GM23338 (cell line): ENCODE results near the gene FAM13A. TPM values are rescaled to one million over a fixed set of nuclear protein-coding genes. Genes with fewer than 3 reads are reported as not detected.

Source experiments
- ATAC-seq: fragments of 200-7000 bp; cut with Tn5 transposase; 3 replicates; pipeline ENCODE4 v1.9.1; 2020
- DNase-seq: peaks from one replicate; pipeline ENCODE4 v3.0.0-alpha.2; 2015; ENCODE audit warnings: low spot score
- H2AFZ ChIP-seq: fragments of 200-600 bp; sonication (generic); 2 replicates; pipeline ENCODE4 v1.8.0; 2016; ENCODE audit warnings: antibody characterized with exemption, mild to moderate bottlenecking, moderate library complexity
- H3F3A ChIP-seq: fragments of 200-600 bp; sonication (generic); replicated peaks from 2 replicates; pipeline ENCODE4 v1.8.0; 2017; ENCODE audit warnings: antibody characterized with exemption, mixed run types, low read depth
- H3K27ac ChIP-seq: fragments of 200-600 bp; sonication (generic); 2 replicates; pipeline ENCODE4 v1.6.1; 2016; ENCODE audit warnings: low read depth
- H3K27me3 ChIP-seq: fragments of 200-600 bp; sonication (generic); 2 replicates; pipeline ENCODE4 v1.8.0; 2016; ENCODE audit warnings: mild to moderate bottlenecking, mixed run types, moderate library complexity; ENCODE audit not compliant: insufficient read depth
- H3K36me3 ChIP-seq: fragments of 200-600 bp; sonication (generic); 2 replicates; pipeline ENCODE4 v1.8.0; 2016; ENCODE audit warnings: mild to moderate bottlenecking; ENCODE audit not compliant: insufficient read depth
- H3K4me1 ChIP-seq: fragments of 200-600 bp; sonication (generic); 2 replicates; pipeline ENCODE4 v1.8.0; 2016; ENCODE audit warnings: mild to moderate bottlenecking, moderate library complexity; ENCODE audit not compliant: insufficient read depth
- H3K4me2 ChIP-seq: fragments of 200-600 bp; sonication (generic); 2 replicates; pipeline ENCODE4 v1.7.1; 2017; ENCODE audit warnings: mixed run types
- H3K4me3 ChIP-seq: fragments of 200-600 bp; sonication (generic); 2 replicates; pipeline ENCODE4 v1.6.1; 2016; ENCODE audit warnings: mixed run types
- H3K79me2 ChIP-seq: fragments of 200-600 bp; sonication (generic); replicated peaks from 2 replicates; pipeline ENCODE4 v1.8.0; 2017; ENCODE audit warnings: mild to moderate bottlenecking; ENCODE audit not compliant: insufficient read depth
- H3K9me2 ChIP-seq: fragments of 200-600 bp; sonication (generic); 2 replicates; pipeline ENCODE4 v1.8.0; 2017; ENCODE audit not compliant: insufficient read depth
- H4K20me1 ChIP-seq: fragments of 200-600 bp; sonication (generic); replicated peaks from 2 replicates; pipeline ENCODE4 v1.8.0; 2017; ENCODE audit warnings: mild to moderate bottlenecking; ENCODE audit not compliant: insufficient read depth
- H3K27ac Mint-ChIP-seq: 2 replicates; pipeline ENCODE4 v1.8.0; 2020; ENCODE audit warnings: inconsistent platforms, mild to moderate bottlenecking, moderate library complexity, mixed read lengths
- H3K27me3 Mint-ChIP-seq: 3 replicates; pipeline ENCODE4 v1.8.0; 2022; ENCODE audit warnings: low read depth, mild to moderate bottlenecking, moderate library complexity, mixed read lengths, inconsistent platforms; ENCODE audit not compliant: insufficient read depth, poor library complexity
- H3K36me3 Mint-ChIP-seq: 3 replicates; pipeline ENCODE4 v1.8.0; 2021; ENCODE audit warnings: low read depth, mild to moderate bottlenecking, inconsistent platforms, moderate library complexity, mixed read lengths
- H3K4me1 Mint-ChIP-seq: 3 replicates; pipeline ENCODE4 v1.8.0; 2020; ENCODE audit warnings: mild to moderate bottlenecking, inconsistent platforms, mixed read lengths
- H3K4me3 Mint-ChIP-seq: 3 replicates; pipeline ENCODE4 v1.8.0; 2021; ENCODE audit warnings: moderate library complexity, mild to moderate bottlenecking, inconsistent platforms, mixed read lengths
- H3K9me3 Mint-ChIP-seq: 3 replicates; pipeline ENCODE4 v1.8.0; 2020; ENCODE audit warnings: moderate library complexity, mild to moderate bottlenecking, inconsistent platforms, mixed read lengths
- EZH2 ChIP-seq: fragments of 200-600 bp; sonication (generic); IDR thresholded peaks from one replicate; pipeline ENCODE4 v1.8.0; 2017; ENCODE audit warnings: antibody characterized with exemption, mild to moderate bottlenecking, low read depth; ENCODE audit not compliant: unreplicated experiment
- EZH2phosphoT487 ChIP-seq: fragments of 200-600 bp; sonication (generic); IDR thresholded peaks from one replicate; pipeline ENCODE4 v1.8.1; 2018; ENCODE audit warnings: antibody characterized with exemption; ENCODE audit not compliant: unreplicated experiment
- POLR2AphosphoS5 ChIP-seq: IDR thresholded peaks from 2 replicates; pipeline ENCODE4 v1.6.1; 2016; ENCODE audit warnings: antibody characterized with exemption, low read depth
- REST ChIP-seq: IDR thresholded peaks from one replicate; pipeline ENCODE4 v1.6.1; 2018; ENCODE audit warnings: antibody characterized with exemption; ENCODE audit not compliant: unreplicated experiment
- STAT1 ChIP-seq: IDR thresholded peaks from one replicate; pipeline ENCODE4 v1.6.1; 2016; ENCODE audit warnings: antibody characterized with exemption; ENCODE audit not compliant: unreplicated experiment
- ZNF114 ChIP-seq: fragments of 250-450 bp; sonication (Bioruptor Pico); IDR thresholded peaks from 2 replicates; pipeline ENCODE4 v1.5.0; 2020; ENCODE audit warnings: mild to moderate bottlenecking, moderate library complexity
- ZNF331 ChIP-seq: fragments of 250-450 bp; sonication (Bioruptor Pico); IDR thresholded peaks from 2 replicates; pipeline ENCODE4 v1.5.0; 2020; ENCODE audit warnings: low read depth, mild to moderate bottlenecking, moderate library complexity
- ZNF462 ChIP-seq: fragments of 250-450 bp; sonication (Bioruptor Pico); IDR thresholded peaks from 2 replicates; pipeline ENCODE4 v1.5.0; 2020; ENCODE audit warnings: mild to moderate bottlenecking, moderate library complexity
- polyA plus RNA-seq: library from polyadenylated mRNA; unstranded; fragments of >200 nt; fragmentation: Nextera tagmentation; extraction: Ambion mirVana; gene quantifications from 2 replicates; pipeline ENCODE4 v1.2.1, GENCODE V29; 2016
- total RNA-seq: library from RNA; depleted of rRNA; stranded (reverse); fragments of >200 nt; shearing (Covaris generic); gene quantifications from 2 replicates; pipeline ENCODE4 v1.2.3, GENCODE V29; 2014

Gene FAM13A
- total and polyA plus RNA-seq, 2 experiments from 2014 or later = 13.9 to 28.4 TPM

- TF ChIP-seq REST (no peak), EZH2 (no peak), ZNF462 (CRISPR knock-in tag) (no peak), STAT1 (no peak), EZH2phosphoT487 (no peak)
These were observed 57.5 kb downstream of the FAM13A start (continued) for GRCh38 chr4:88999392-88999930.

GRCh38 chr4:88998891-88999290 is 58.1 kb downstream of the FAM13A start:
- Histone ChIP-seq H3F3A (no peaks in the 10 kb centered on the region), H3K36me3 (no peaks in the 10 kb centered on the region), H2AFZ (no peak overlapping the region), H3K4me1 (no peaks in the 10 kb centered on the region), H4K20me1 (no peaks in the 10 kb centered on the region), H3K27me3 (no peaks in the 10 kb centered on the region), H3K4me3 (no peak overlapping the region), H3K4me2 (no peak overlapping the region), H3K9me2 (no peaks in the 10 kb centered on the region), H3K79me2 (no peaks in the 10 kb centered on the region), H3K27ac (no peak overlapping the region)
- Mint-ChIP-seq H3K27me3 (peaks cover 1% of the 10 kb centered on the region), H3K4me1 (peaks cover 9% of the 10 kb centered on the region; the same call in 2 of the 3 replicates), H3K9me3 (no peaks in the 10 kb centered on the region), H3K4me3 (no peak overlapping the region), H3K27ac (no peak overlapping the region), H3K36me3 (no peaks in the 10 kb centered on the region)
- DNase-seq (no peak), ATAC-seq (no peak)
- no peak for TF ChIP-seq REST
- no peak for TF ChIP-seq EZH2phosphoT487
- TF ChIP-seq ZNF331 (CRISPR knock-in tag) = no peak
- no peak for TF ChIP-seq EZH2
- no peak for TF ChIP-seq ZNF114 (CRISPR knock-in tag)
- TF ChIP-seq POLR2AphosphoS5 = no peak
